Measurements from ENCODE around the gene CENPT.
"Not testable (repeated sequence)": the region's sequence is repeated elsewhere in the genome, so short reads cannot be mapped to it uniquely, and the experiment has no call there.

The CENPT gene

GRCh38 chr16:67869653-67870052 lies 22.2 kb upstream of the CENPT start:
- DNase-seq = no peak
- no peak for TF ChIP-seq GATA1 (IDR thresholded peaks at IDR 0.05; ENCODE audit: low read depth, low read length)
- no peak for TF ChIP-seq POLR2A (IDR thresholded peaks at IDR 0.05; ENCODE audit: low read length)

- DNase-seq = no peak
- TF ChIP-seq POLR2A (IDR thresholded peaks at IDR 0.05; ENCODE audit: low read length) (no peak), GATA1 (IDR thresholded peaks at IDR 0.05; ENCODE audit: low read depth, low read length) (no peak)
Measured at GRCh38 chr16:67868290-67868689, 20.8 kb upstream of the CENPT start.

GRCh38 chr16:67865318-67865717 lies 17.8 kb upstream of the CENPT start:
- peak; percentile 52 to 61 for DNase-seq
- TF ChIP-seq POLR2A (IDR thresholded peaks at IDR 0.05; ENCODE audit: low read length) = no peak
- no peak for TF ChIP-seq GATA1 (IDR thresholded peaks at IDR 0.05; ENCODE audit: low read depth, low read length)

- no peak for DNase-seq
- TF ChIP-seq GATA1 (IDR thresholded peaks at IDR 0.05; ENCODE audit: low read depth, low read length) = no peak
- no peak for TF ChIP-seq POLR2A (IDR thresholded peaks at IDR 0.05; ENCODE audit: low read length)
Measured at GRCh38 chr16:67864594-67864993, 17.1 kb upstream of the CENPT start.

- DNase-seq = not testable (repeated sequence)
Measured at GRCh38 chr16:67864044-67864443, 16.6 kb upstream of the CENPT start.

- TF ChIP-seq GATA1 (IDR thresholded peaks at IDR 0.05; ENCODE audit: low read depth, low read length) (no peak), POLR2A (IDR thresholded peaks at IDR 0.05; ENCODE audit: low read length) (no peak)
Measured at GRCh38 chr16:67862623-67863583, 15.4 kb upstream of the CENPT start.

GRCh38 chr16:67861877-67862276 lies 14.4 kb upstream of the CENPT start:
- TF ChIP-seq POLR2A (IDR thresholded peaks at IDR 0.05; ENCODE audit: low read length) (no peak), GATA1 (IDR thresholded peaks at IDR 0.05; ENCODE audit: low read depth, low read length) (no peak)

More at GRCh38 chr16:67862623-67863583, 15.4 kb upstream of the CENPT start:
- no peak for DNase-seq

GRCh38 chr16:67860589-67861398 lies 13.3 kb upstream of the CENPT start:
- peak; percentile 46 to 53 for DNase-seq
- TF ChIP-seq POLR2A (IDR thresholded peaks at IDR 0.05; ENCODE audit: low read length) (no peak), GATA1 (IDR thresholded peaks at IDR 0.05; ENCODE audit: low read depth, low read length) (no peak)

More at GRCh38 chr16:67861877-67862276, 14.4 kb upstream of the CENPT start:
- DNase-seq = no peak

- TF ChIP-seq POLR2A (IDR thresholded peaks at IDR 0.05; ENCODE audit: low read length) (no peak), GATA1 (IDR thresholded peaks at IDR 0.05; ENCODE audit: low read depth, low read length) (no peak)
- no peak for DNase-seq
Measured at GRCh38 chr16:67858500-67858899, 11.0 kb upstream of the CENPT start.

- peak; percentile 69 to 70 for DNase-seq
- TF ChIP-seq GATA1 (IDR thresholded peaks at IDR 0.05; ENCODE audit: low read depth, low read length) (no peak), POLR2A (IDR thresholded peaks at IDR 0.05; ENCODE audit: low read length) (no peak)
Measured at GRCh38 chr16:67857547-67858233, 10.2 kb upstream of the CENPT start.

- TF ChIP-seq GATA1 (IDR thresholded peaks at IDR 0.05; ENCODE audit: low read depth, low read length) = no peak
- TF ChIP-seq POLR2A (IDR thresholded peaks at IDR 0.05; ENCODE audit: low read length) = no peak
- DNase-seq = no peak
Measured at GRCh38 chr16:67856927-67857546, 9.5 kb upstream of the CENPT start.

GRCh38 chr16:67855789-67856188 lies 8.3 kb upstream of the CENPT start:
- TF ChIP-seq GATA1 (IDR thresholded peaks at IDR 0.05; ENCODE audit: low read depth, low read length) (no peak), POLR2A (IDR thresholded peaks at IDR 0.05; ENCODE audit: low read length) (no peak)
- no peak for DNase-seq

GRCh38 chr16:67853670-67854069 lies 6.2 kb upstream of the CENPT start:
- no peak for DNase-seq
- TF ChIP-seq GATA1 (IDR thresholded peaks at IDR 0.05; ENCODE audit: low read depth, low read length) = no peak
- no peak for TF ChIP-seq POLR2A (IDR thresholded peaks at IDR 0.05; ENCODE audit: low read length)
